GM12873 (cell line): ENCODE results near the gene PCDHGB3.
A peak's percentile ranks its signal among the peaks of the same experiment; 100 is the strongest.

ENCODE experiments used
- TF ChIP-seq, protein P1 (sequence below): IDR thresholded peaks from 2 replicates; pipeline ENCODE4 v1.5.1; 2012; ENCODE audit warnings: low read depth, mild to moderate bottlenecking, moderate library complexity, low read length, control low read depth; ENCODE audit not compliant: insufficient read depth; ENCODE audit errors: missing control alignments

Gene PCDHGB3

DNA sequence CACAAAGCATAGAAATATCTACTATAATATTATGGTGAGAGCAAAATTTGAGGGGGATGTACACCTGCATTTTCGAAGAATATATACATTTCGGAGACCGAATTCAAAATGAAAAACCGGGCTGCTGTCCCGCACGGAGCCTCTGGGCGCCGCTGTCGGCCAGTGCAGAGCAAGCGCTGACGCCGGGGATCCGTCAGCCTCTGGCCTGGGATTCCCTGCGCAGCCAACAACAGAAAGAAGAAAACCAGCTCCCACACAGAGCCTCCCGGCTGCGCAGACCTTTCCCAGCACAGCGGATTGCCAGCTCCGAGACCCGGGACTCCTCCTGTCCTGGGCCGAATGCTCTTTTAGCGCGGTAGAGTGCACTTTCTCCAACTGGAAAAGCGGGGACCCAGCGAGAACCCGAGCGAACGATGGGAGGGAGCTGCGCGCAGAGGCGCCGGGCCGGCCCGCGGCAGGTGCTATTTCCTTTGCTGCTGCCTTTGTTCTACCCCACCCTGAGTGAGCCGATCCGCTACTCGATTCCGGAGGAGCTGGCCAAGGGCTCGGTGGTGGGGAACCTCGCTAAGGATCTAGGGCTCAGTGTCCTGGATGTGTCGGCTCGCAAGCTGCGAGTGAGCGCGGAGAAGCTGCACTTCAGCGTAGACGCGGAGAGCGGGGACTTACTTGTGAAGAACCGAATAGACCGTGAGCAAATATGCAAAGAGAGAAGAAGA lies 37.9 kb downstream of the PCDHGB3 start, which contains the start of gene PCDHGB6:
Gene PCDHGB6, plus strand, starts transcription at position 232 of the 716 bp plus-strand sequence. Its CDS starts 182 bp downstream, at position 414.
- TF ChIP-seq, protein P1, sequence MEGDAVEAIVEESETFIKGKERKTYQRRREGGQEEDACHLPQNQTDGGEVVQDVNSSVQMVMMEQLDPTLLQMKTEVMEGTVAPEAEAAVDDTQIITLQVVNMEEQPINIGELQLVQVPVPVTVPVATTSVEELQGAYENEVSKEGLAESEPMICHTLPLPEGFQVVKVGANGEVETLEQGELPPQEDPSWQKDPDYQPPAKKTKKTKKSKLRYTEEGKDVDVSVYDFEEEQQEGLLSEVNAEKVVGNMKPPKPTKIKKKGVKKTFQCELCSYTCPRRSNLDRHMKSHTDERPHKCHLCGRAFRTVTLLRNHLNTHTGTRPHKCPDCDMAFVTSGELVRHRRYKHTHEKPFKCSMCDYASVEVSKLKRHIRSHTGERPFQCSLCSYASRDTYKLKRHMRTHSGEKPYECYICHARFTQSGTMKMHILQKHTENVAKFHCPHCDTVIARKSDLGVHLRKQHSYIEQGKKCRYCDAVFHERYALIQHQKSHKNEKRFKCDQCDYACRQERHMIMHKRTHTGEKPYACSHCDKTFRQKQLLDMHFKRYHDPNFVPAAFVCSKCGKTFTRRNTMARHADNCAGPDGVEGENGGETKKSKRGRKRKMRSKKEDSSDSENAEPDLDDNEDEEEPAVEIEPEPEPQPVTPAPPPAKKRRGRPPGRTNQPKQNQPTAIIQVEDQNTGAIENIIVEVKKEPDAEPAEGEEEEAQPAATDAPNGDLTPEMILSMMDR: peak; percentile 73

DNA sequence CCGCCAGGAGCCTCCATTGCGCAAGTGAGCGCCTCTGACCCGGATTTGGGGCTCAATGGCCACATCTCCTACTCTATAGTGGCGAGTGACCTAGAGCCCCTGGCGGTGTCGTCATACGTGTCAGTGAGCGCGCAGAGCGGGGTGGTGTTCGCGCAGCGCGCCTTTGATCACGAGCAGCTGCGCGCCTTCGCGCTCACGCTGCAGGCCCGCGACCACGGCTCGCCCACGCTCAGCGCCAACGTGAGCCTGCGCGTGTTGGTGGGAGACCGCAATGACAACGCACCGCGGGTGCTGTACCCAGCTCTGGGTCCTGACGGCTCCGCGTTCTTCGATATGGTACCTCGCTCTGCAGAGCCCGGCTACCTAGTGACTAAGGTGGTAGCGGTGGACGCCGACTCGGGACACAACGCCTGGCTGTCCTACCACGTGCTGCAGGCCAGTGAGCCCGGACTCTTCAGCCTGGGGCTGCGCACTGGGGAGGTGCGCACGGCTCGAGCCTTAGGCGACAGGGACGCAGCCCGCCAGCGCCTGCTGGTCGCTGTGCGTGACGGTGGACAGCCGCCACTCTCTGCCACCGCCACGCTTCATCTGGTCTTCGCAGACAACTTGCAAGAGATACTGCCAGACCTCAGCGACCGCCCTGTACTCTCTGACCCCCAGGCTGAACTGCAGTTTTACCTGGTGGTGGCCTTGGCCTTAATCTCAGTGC lies 39.7 kb downstream of the PCDHGB3 start:
- TF ChIP-seq, protein P1: no peak

DNA sequence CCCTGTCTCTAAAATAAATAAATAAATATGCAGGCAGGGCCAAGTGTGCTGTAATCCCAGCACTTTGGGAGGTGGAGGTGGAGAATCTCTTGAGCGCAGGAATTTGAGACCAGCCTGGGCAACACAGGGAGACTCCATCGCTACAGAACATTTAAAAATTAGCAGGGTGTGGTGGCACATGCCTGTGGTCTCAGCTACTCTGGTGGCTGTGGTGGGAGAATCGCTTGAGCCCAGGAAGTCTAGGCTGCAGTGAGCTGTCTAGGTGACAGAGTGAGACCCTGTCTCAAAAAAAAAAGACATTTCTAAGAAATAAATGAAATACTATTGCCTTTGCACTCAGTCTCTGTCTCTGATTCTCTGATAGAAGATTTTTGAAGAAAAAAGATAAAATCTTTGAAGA lies 41.5 kb downstream of the PCDHGB3 start:
- TF ChIP-seq, protein P1: no peak

DNA sequence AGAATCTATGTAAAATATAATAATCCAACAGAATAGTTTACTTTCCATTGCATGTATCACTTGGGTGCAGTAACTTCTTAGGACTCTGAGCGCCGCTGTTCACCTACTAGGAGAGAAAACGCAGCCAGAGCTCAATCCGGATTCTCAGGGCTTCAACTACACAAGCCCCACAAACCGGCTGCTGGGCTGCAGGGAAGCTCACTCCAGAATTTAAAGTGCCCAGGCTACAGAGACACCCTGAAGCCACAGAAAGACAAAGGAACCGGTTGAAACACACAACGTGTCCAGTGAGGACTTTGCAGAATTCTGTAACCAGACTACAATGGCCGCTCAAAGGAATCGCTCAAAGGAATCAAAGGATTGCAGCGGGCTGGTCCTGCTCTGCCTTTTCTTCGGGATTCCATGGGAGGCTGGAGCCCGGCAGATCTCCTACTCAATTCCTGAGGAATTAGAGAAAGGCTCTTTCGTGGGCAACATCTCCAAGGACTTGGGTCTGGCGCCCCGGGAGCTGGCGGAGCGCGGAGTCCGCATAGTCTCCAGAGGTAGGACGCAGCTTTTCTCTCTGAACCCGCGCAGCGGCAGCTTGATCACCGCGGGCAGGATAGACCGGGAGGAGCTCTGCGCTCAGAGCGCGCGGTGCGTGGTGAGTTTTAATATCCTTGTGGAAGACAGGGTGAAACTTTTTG lies 43.0 kb downstream of the PCDHGB3 start, which contains the start of gene PCDHGA10:
Gene PCDHGA10, plus strand, starts transcription at position 134 of the 686 bp plus-strand sequence. Its CDS starts 189 bp downstream, at position 323.
- TF ChIP-seq, protein P1: peak; percentile 69

DNA sequence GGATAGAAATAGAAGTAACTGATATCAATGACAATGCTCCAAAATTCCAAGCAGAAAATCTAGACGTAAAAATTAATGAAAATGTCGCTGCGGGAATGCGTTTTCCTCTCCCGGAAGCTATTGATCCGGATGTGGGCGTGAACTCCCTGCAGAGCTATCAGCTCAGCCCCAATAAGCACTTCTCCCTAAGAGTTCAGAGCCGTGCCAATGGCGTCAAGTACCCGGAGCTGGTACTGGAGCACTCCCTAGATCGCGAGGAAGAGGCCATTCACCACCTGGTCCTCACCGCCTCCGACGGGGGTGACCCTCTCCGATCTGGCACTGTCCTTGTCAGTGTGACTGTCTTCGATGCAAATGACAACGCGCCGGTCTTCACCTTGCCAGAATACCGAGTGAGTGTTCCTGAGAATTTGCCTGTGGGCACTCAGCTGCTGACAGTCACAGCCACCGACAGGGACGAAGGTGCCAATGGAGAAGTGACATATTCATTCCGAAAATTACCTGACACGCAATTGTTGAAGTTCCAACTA lies 43.6 kb downstream of the PCDHGB3 start:
- TF ChIP-seq, protein P1: no peak

DNA sequence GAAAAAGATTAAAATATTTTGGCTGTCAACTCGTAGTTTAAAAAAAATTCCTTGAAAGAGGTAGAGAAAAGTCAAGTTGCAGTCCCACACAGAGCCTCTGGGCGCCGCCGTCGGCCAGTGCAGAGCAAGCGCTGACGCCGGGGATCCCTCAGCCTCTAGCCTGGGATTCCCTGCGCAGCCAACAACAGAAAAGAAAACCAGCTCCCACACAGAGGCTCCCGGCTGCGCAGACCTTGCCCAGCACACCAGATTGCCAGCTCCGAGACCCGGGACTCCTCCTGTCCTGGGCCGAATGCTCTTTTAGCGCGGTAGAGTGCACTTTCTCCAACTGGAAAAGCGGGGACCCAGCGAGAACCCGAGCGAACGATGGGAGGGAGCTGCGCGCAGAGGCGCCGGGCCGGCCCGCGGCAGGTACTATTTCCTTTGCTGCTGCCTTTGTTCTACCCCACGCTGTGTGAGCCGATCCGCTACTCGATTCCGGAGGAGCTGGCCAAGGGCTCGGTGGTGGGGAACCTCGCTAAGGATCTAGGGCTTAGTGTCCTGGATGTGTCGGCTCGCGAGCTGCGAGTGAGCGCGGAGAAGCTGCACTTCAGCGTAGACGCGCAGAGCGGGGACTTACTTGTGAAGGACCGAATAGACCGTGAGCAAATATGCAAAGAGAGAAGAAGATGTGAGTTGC lies 47.6 kb downstream of the PCDHGB3 start, which contains the start of gene PCDHGB7:
Gene PCDHGB7, plus strand, starts transcription at position 184 of the 679 bp plus-strand sequence. Its CDS starts 183 bp downstream, at position 367.
- TF ChIP-seq, protein P1: peak; percentile 81
